Stomach (tissue), 4 donors: ENCODE measurements around the gene PEX26.

ENCODE experiments used
- CTCF ChIP-seq, 7 experiments: fragments of 450-650 bp in 4 of 7; fragments of 200-600 bp in 3 of 7; sonication (generic) in 3 of 7; IDR thresholded peaks; one replicate each; pipeline ENCODE4 v1.5.1; 2016 to 2019; ENCODE audit warnings: antibody characterized with exemption in 7 of 7, control low read depth in 2 of 7, mild to moderate bottlenecking in 1 of 7
- POLR2A ChIP-seq, 4 donors: fragments of 450-650 bp; IDR thresholded peaks; one replicate each; pipeline ENCODE4 v1.6.1; 2016; ENCODE audit warnings: antibody characterized with exemption in 4 of 4, control low read depth in 2 of 4, mild to moderate bottlenecking in 1 of 4, moderate library complexity in 1 of 4

- TF ChIP-seq POLR2A (IDR thresholded peaks at IDR 0.05) (no peak), CTCF (IDR thresholded peaks at IDR 0.05) (no peak)
These were observed 10.0 kb upstream of the PEX26 start for GRCh38 chr22:18067548-18068341.
